Measurements from ENCODE around the gene CLASRP. TPM values are rescaled to one million over a fixed set of nuclear protein-coding genes. Genes with fewer than 3 reads are reported as not detected.

Gene CLASRP
- total and polyA plus RNA-seq, 11 donors: 25.8 to 68.2 (median 32.4) TPM

DNA sequence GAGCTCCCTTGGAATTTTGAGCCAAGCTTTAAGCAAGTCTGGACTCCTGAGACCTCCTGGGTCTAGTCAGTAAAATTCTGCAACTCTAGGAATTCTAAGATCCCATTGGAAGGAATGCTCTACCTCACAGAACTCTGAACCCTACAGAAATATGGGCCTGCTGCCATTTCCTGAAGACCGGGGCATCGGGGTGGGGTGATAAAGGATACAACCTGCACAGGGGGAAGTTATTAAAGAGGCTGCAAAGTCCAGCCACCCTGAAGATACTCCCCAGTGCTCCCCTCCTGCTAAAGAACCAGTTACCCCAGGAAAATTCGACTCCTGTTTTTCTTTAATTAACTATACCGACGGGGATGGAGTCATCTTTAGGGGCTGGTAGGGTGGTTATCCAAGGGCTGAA, 51.8 kb downstream of the CLASRP start:
- Histone ChIP-seq H3K4me1 (peaks cover 10 to 42% (median 29%) of the 10 kb centered on the region in 12 donors), H3K4me3 (peak overlapping the region in 9 of 12 donors; percentile 65 to 99 (median 97)), H3K9me3 (no peaks in the 10 kb centered on the region), H3K36me3 (peaks cover 0 to 24% (median 13%) of the 10 kb centered on the region in 9 donors), H3K27me3 (no peaks in the 10 kb centered on the region), H3K27ac (peak overlapping the region in 6 of 12 donors; percentile 25 to 95 (median 70))
- DNase-seq (no peak), ATAC-seq (no peak)
- TF ChIP-seq POLR2A (IDR thresholded peaks at IDR 0.05): no peak
- TF ChIP-seq, protein P1, sequence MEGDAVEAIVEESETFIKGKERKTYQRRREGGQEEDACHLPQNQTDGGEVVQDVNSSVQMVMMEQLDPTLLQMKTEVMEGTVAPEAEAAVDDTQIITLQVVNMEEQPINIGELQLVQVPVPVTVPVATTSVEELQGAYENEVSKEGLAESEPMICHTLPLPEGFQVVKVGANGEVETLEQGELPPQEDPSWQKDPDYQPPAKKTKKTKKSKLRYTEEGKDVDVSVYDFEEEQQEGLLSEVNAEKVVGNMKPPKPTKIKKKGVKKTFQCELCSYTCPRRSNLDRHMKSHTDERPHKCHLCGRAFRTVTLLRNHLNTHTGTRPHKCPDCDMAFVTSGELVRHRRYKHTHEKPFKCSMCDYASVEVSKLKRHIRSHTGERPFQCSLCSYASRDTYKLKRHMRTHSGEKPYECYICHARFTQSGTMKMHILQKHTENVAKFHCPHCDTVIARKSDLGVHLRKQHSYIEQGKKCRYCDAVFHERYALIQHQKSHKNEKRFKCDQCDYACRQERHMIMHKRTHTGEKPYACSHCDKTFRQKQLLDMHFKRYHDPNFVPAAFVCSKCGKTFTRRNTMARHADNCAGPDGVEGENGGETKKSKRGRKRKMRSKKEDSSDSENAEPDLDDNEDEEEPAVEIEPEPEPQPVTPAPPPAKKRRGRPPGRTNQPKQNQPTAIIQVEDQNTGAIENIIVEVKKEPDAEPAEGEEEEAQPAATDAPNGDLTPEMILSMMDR (IDR thresholded peaks at IDR 0.05): no peak
- 43 to 52% (median 47%) methylated on average over 5 of the region's 5 CpGs for WGBS, 4 donors
- intact Hi-C loops (cut with DNase I): loop anchor here in 5 of 10 donors (1.0 to 10.0 kb wide), 6 partner anchors 11 to 162 kb away; partner anchors contain the start of genes BLOC1S3 (in 3 of the 5), TRAPPC6A (in 3 of the 5), EXOC3L2 (in 1 of the 5) and GEMIN7 (in 1 of the 5)

DNA sequence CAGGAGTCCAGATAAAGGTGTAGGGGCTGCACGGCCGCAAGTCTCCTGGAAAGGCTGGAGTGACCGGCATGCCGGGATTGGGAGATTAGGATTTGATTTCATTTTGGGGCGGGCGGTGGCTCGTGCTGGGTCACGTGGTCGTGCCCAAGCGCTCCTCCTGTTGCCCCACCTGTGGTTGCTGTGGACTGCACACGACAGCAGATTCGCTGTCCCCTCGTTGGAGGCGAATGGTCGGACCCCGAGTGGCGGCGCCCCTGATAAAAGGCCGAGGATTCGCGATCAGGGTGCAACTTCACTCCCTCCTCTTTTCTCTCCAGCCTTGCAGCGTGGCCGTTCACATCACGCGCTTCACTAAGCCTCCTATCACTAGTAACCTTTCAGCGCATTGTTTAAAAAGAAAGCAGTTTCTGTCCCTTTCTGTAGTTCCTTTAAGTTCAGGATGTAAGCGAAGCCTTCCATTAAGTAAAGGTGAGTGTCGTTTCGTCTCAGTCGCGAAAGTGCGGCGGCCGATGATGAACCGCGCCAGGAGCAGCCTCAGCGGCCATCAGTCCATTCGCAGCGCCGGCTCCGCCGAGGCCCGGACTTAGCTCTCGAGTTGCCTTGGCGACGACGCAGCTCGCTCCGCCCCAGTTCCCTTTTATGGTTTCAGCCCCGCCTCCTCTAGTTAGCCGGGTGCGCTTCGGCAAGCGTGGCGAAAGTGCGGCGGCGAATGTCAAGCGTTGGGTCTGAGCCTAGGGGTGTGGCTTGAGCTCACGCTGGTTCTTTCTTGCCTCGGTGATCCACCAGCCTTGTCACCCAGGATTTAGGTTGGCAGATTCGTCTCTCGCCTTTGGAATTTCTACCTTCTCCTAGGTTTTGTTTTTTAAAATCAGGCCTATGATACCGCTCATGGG, 52.4 kb downstream of the CLASRP start:
- H3K36me3 ChIP-seq: peaks cover 0 to 21% (median 13%) of the 10 kb centered on the region in 9 donors
- peak; percentile 92 to 97 (median 94) for ATAC-seq
- peaks cover 10 to 48% (median 35%) of the 10 kb centered on the region in 12 donors for H3K4me1 ChIP-seq
- TF ChIP-seq, protein P1 (IDR thresholded peaks at IDR 0.05): no peak
- TF ChIP-seq POLR2A (IDR thresholded peaks at IDR 0.05): peak in 1 of 2 donors; percentile 37
- H3K9me3 ChIP-seq: no peaks in the 10 kb centered on the region
- 6 to 10% (median 8%) methylated on average over 59 to 64 of the region's 64 CpGs for WGBS, 4 donors
- peak overlapping the region; percentile 65 to 99 (median 96) for H3K4me3 ChIP-seq
- intact Hi-C loops (cut with DNase I): loop anchor here in 5 of 10 donors (1.0 to 10.0 kb wide), 6 partner anchors 12 to 161 kb away; partner anchors contain the start of genes BLOC1S3 (in 3 of the 5), TRAPPC6A (in 3 of the 5), EXOC3L2 (in 1 of the 5) and GEMIN7 (in 1 of the 5)
- no peaks in the 10 kb centered on the region for H3K27me3 ChIP-seq
- peak; percentile 98 to 99 (median 99) for DNase-seq
- peak overlapping the region; percentile 21 to 96 (median 89) for H3K27ac ChIP-seq

DNA sequence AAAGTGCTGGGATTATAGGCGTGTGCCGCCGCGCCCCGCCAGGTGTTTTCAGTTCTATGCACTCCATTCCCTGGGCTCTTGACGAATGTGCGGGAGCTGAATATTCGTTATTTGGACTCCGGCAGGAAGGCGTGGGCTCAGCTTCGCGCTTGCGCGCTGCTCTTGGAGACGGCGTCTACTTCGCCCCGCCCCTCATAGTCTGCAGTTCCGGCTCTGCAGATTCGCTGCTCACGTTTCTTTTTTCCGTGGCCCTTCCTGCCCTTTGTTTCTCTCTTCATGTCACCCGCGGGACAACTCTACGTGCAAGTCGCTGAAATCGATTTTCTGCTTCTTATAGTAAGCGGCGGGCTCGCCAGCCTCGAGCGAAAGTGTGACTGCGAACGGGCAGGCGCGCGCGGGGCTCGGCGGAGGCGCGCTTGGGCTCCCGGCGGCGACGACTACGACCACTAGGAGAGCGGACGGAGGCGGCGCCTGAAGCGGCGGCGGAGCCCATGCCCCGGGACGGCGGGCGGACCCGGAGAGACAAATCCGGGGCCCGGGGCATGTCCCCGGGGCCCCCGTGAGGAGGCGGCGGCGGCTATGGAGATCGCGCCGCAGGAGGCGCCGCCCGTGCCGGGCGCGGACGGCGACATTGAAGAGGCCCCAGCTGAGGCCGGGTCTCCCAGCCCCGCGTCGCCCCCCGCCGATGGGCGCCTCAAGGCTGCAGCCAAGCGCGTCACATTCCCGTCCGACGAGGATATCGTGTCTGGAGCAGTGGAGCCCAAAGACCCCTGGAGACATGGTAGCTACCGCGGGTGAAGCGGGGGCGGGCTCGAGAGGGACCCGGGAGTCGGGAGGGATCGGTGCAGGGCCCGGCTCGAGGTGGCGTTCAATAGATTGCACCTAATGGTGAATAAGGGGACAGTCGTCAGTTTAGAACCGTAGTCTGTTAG, 54.2 kb downstream of the CLASRP start, which contains the start of gene PPP1R37:
PPP1R37 (plus strand) TSS at position 433 of the 932 bp plus-strand sequence; CDS start at position 580, 147 bp downstream.
- Histone ChIP-seq H3K36me3 (peaks cover 0 to 18% (median 12%) of the 10 kb centered on the region in 9 donors), H3K27me3 (no peaks in the 10 kb centered on the region), H3K4me1 (peaks cover 10 to 66% (median 49%) of the 10 kb centered on the region in 12 donors), H3K27ac (peak within 1 kb of the TSS; percentile 21 to 96 (median 89)), H3K9me3 (no peaks in the 10 kb centered on the region), H3K4me3 (peak within 1 kb of the TSS; percentile 65 to 99 (median 96))
- 0% methylated on average over 55 to 103 of the region's 103 CpGs for WGBS, 4 donors
- intact Hi-C loops (cut with DNase I): loop anchor here in 6 of 10 donors (2.0 to 10.0 kb wide), 8 partner anchors 14 to 159 kb away; partner anchors contain the start of genes BLOC1S3 (in 4 of the 6), TRAPPC6A (in 4 of the 6), GEMIN7 (in 2 of the 6) and EXOC3L2 (in 1 of the 6)
- ATAC-seq (peak; percentile 86 to 94 (median 88)), DNase-seq (peak; percentile 92 to 97 (median 96))
- TF ChIP-seq, protein P1 (IDR thresholded peaks at IDR 0.05): peak in 10 of 12 donors; percentile 10 to 55 (median 34)
- peak in 1 of 2 donors; percentile 34 for TF ChIP-seq POLR2A (IDR thresholded peaks at IDR 0.05)

Data from heart left ventricle (tissue), 16 donors.